ENCODE data around the gene CSPG4.
"Not testable (repeated sequence)": the region's sequence is repeated elsewhere in the genome, so short reads cannot be mapped to it uniquely, and the experiment has no call there.

- TF ChIP-seq, protein P1, sequence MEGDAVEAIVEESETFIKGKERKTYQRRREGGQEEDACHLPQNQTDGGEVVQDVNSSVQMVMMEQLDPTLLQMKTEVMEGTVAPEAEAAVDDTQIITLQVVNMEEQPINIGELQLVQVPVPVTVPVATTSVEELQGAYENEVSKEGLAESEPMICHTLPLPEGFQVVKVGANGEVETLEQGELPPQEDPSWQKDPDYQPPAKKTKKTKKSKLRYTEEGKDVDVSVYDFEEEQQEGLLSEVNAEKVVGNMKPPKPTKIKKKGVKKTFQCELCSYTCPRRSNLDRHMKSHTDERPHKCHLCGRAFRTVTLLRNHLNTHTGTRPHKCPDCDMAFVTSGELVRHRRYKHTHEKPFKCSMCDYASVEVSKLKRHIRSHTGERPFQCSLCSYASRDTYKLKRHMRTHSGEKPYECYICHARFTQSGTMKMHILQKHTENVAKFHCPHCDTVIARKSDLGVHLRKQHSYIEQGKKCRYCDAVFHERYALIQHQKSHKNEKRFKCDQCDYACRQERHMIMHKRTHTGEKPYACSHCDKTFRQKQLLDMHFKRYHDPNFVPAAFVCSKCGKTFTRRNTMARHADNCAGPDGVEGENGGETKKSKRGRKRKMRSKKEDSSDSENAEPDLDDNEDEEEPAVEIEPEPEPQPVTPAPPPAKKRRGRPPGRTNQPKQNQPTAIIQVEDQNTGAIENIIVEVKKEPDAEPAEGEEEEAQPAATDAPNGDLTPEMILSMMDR (IDR thresholded peaks at IDR 0.05; ENCODE audit: insufficient read depth, low read length), result peak; percentile 77
- TF ChIP-seq GABPA (IDR thresholded peaks at IDR 0.05; ENCODE audit: low read depth); POLR2AphosphoS5 (IDR thresholded peaks at IDR 0.05; ENCODE audit: low read depth); SPI1 (IDR thresholded peaks at IDR 0.05; ENCODE audit: borderline replicate concordance, low read depth): not testable (repeated sequence)
- TF ChIP-seq, protein P2, sequence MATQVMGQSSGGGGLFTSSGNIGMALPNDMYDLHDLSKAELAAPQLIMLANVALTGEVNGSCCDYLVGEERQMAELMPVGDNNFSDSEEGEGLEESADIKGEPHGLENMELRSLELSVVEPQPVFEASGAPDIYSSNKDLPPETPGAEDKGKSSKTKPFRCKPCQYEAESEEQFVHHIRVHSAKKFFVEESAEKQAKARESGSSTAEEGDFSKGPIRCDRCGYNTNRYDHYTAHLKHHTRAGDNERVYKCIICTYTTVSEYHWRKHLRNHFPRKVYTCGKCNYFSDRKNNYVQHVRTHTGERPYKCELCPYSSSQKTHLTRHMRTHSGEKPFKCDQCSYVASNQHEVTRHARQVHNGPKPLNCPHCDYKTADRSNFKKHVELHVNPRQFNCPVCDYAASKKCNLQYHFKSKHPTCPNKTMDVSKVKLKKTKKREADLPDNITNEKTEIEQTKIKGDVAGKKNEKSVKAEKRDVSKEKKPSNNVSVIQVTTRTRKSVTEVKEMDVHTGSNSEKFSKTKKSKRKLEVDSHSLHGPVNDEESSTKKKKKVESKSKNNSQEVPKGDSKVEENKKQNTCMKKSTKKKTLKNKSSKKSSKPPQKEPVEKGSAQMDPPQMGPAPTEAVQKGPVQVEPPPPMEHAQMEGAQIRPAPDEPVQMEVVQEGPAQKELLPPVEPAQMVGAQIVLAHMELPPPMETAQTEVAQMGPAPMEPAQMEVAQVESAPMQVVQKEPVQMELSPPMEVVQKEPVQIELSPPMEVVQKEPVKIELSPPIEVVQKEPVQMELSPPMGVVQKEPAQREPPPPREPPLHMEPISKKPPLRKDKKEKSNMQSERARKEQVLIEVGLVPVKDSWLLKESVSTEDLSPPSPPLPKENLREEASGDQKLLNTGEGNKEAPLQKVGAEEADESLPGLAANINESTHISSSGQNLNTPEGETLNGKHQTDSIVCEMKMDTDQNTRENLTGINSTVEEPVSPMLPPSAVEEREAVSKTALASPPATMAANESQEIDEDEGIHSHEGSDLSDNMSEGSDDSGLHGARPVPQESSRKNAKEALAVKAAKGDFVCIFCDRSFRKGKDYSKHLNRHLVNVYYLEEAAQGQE (IDR thresholded peaks at IDR 0.05; ENCODE audit: insufficient replicate concordance, low read depth), result not testable (repeated sequence)
Measured at GRCh38 chr15:75683646-75684312, 28.9 kb downstream of the CSPG4 start.
